Measurements from ENCODE around the gene EPHA8.

DNA sequence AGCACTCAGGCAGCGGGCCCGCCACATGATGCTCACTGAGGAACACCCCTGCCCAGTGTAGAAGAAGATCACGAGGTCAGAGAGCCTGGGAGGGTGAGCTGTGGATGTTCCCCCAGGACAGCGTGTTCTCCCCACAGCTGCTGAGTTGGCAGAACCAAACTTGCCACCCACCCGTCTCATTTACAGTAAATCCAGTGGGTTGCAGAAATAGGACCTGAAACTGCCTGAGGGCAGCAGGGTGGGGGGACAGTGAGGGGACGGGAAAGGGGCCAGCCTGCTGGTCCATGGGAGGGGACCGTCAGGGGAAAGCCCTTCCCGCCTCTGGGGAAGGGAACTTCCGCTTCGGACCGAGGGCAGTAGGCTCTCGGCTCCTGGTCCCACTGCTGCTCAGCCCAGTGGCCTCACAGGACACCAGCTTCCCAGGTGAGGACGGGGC is 89.6 kb downstream of the EPHA8 start, which contains the start of gene C1QB:
- TF ChIP-seq, protein P1, sequence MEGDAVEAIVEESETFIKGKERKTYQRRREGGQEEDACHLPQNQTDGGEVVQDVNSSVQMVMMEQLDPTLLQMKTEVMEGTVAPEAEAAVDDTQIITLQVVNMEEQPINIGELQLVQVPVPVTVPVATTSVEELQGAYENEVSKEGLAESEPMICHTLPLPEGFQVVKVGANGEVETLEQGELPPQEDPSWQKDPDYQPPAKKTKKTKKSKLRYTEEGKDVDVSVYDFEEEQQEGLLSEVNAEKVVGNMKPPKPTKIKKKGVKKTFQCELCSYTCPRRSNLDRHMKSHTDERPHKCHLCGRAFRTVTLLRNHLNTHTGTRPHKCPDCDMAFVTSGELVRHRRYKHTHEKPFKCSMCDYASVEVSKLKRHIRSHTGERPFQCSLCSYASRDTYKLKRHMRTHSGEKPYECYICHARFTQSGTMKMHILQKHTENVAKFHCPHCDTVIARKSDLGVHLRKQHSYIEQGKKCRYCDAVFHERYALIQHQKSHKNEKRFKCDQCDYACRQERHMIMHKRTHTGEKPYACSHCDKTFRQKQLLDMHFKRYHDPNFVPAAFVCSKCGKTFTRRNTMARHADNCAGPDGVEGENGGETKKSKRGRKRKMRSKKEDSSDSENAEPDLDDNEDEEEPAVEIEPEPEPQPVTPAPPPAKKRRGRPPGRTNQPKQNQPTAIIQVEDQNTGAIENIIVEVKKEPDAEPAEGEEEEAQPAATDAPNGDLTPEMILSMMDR (IDR thresholded peaks at IDR 0.05) = no peak
- TF ChIP-seq EZH2 (IDR thresholded peaks at IDR 0.05) = no peak
